IMR-90 (cell line): ENCODE results near the gene SERPINB11.

Experiments used
- BHLHE40 ChIP-seq: fragments of 150-350 bp; IDR thresholded peaks from 2 replicates; pipeline ENCODE4 v1.6.1; 2016; ENCODE audit warnings: mild to moderate bottlenecking, low read depth, low read length
- CEBPB ChIP-seq: IDR thresholded peaks from 2 replicates; pipeline ENCODE4 v1.6.1; 2012; ENCODE audit warnings: low read depth, low read length, improper control_type of control experiment
- CHD1 ChIP-seq: IDR thresholded peaks from 2 replicates; pipeline ENCODE4 v1.6.1; 2012; ENCODE audit warnings: low read depth, low read length, improper control_type of control experiment
- CTCF ChIP-seq: conservative IDR thresholded peaks from 2 replicates; pipeline ENCODE4 v1.5.1; 2012; ENCODE audit warnings: mild to moderate bottlenecking, low read depth, low read length, improper control_type of control experiment
- FOS ChIP-seq: fragments of 150-350 bp; IDR thresholded peaks from 2 replicates; pipeline ENCODE4 v1.6.1; 2016; ENCODE audit warnings: low read depth, low read length
- MAFK ChIP-seq: IDR thresholded peaks from 2 replicates; pipeline ENCODE4 v1.6.1; 2012; ENCODE audit warnings: low read depth, low read length, improper control_type of control experiment
- MAZ ChIP-seq: IDR thresholded peaks from 2 replicates; pipeline ENCODE4 v1.6.1; 2012; ENCODE audit warnings: low read depth, mild to moderate bottlenecking, low read length, improper control_type of control experiment, moderate library complexity, borderline replicate concordance
- MXI1 ChIP-seq: IDR thresholded peaks from 2 replicates; pipeline ENCODE4 v1.6.1; 2012; ENCODE audit warnings: low read depth, mild to moderate bottlenecking, low read length, moderate library complexity, borderline replicate concordance
- POLR2A ChIP-seq: IDR thresholded peaks from 2 replicates; pipeline ENCODE4 v1.6.1; 2012; ENCODE audit warnings: mild to moderate bottlenecking, low read depth, low read length
- RAD21 ChIP-seq: IDR thresholded peaks from 2 replicates; pipeline ENCODE4 v1.6.1; 2012; ENCODE audit warnings: low read length, improper control_type of control experiment
- RCOR1 ChIP-seq: IDR thresholded peaks from 2 replicates; pipeline ENCODE4 v1.6.1; 2012; ENCODE audit warnings: mild to moderate bottlenecking, low read length, improper control_type of control experiment; ENCODE audit not compliant: insufficient replicate concordance
- RFX5 ChIP-seq: IDR thresholded peaks from 2 replicates; pipeline ENCODE4 v1.8.0; 2012; ENCODE audit warnings: low read depth, mild to moderate bottlenecking, low read length, moderate library complexity
- SMC3 ChIP-seq: fragments of 150-350 bp; IDR thresholded peaks from 2 replicates; pipeline ENCODE4 v1.6.1; 2016; ENCODE audit warnings: low read depth, mild to moderate bottlenecking, antibody characterized with exemption, low read length, moderate library complexity
- USF2 ChIP-seq: fragments of 150-350 bp; IDR thresholded peaks from 2 replicates; pipeline ENCODE4 v1.6.1; 2017; ENCODE audit warnings: mild to moderate bottlenecking, antibody characterized with exemption, low read length, low read depth

DNA sequence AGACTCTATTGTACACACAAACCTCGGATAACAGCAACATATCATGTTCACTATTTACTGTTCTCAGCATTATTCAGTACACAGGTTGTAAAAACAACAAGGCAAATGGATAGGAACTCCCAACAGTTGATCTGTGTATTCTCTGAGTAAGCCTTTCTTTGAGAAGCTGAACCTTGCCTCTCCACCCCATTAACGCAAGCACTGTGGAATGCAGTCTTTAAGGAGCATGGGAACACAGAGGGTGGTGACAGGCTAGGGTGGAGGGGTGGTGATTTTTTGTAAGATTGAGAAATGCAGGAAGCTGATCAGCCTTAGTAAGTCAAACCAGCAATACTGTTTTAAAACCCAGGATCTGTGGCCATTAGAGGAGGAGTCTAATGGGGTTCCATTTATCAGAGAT, 19.6 kb upstream of the SERPINB11 start:
- no peak for TF ChIP-seq CTCF
- TF ChIP-seq RAD21, result no peak
- no peak for TF ChIP-seq SMC3
- TF ChIP-seq RFX5, result no peak
- no peak for TF ChIP-seq POLR2A
- no peak for TF ChIP-seq RCOR1
- no peak for TF ChIP-seq USF2
- no peak for TF ChIP-seq CHD1
- TF ChIP-seq MAFK, result peak; percentile 51
- no peak for TF ChIP-seq BHLHE40
- TF ChIP-seq MXI1, result no peak
- no peak for TF ChIP-seq MAZ
- TF ChIP-seq CEBPB, result peak; percentile 87
- no peak for TF ChIP-seq FOS
